SK-N-SH (cell line): ENCODE results near the gene EPGN.

Experiments used
- CTCF ChIP-seq: fragments of 200-600 bp; sonication (generic); IDR thresholded peaks from 2 replicates; pipeline ENCODE4 v1.6.1; 2017; ENCODE audit warnings: antibody characterized with exemption, mild to moderate bottlenecking, moderate library complexity
- ELF1 ChIP-seq: IDR thresholded peaks from 2 replicates; pipeline ENCODE4 v1.4.0; 2012
- EP300 ChIP-seq, 2 experiments: IDR thresholded peaks; 2 replicates each; pipeline versions ENCODE4 v1.4.0 to v1.6.1; 2012; ENCODE audit warnings: borderline replicate concordance in 1 of 2, low read depth in 1 of 2, low read length in 1 of 2
- MAX ChIP-seq: IDR thresholded peaks from 2 replicates; pipeline ENCODE4 v1.4.0; 2012; ENCODE audit warnings: low read depth
- NFIC ChIP-seq: IDR thresholded peaks from 2 replicates; pipeline ENCODE4 v1.4.0; 2012; ENCODE audit warnings: borderline replicate concordance
- PBX3 ChIP-seq: IDR thresholded peaks from 2 replicates; pipeline ENCODE4; 2012
- POLR2AphosphoS5 ChIP-seq: IDR thresholded peaks from 2 replicates; pipeline ENCODE4 v1.6.1; 2012; ENCODE audit warnings: low read depth, low read length
- RCOR1 ChIP-seq: fragments of 150-350 bp; IDR thresholded peaks from 2 replicates; pipeline ENCODE4 v1.6.1; 2017; ENCODE audit warnings: antibody characterized with exemption, low read length
- SMC3 ChIP-seq: IDR thresholded peaks from 2 replicates; pipeline ENCODE4 v1.6.1; 2012; ENCODE audit warnings: low read depth, low read length, improper control_type of control experiment
- USF1 ChIP-seq: IDR thresholded peaks from 2 replicates; pipeline ENCODE4 v1.4.0; 2012; ENCODE audit warnings: low read depth, borderline replicate concordance

- TF ChIP-seq CTCF = no peak
- no peak for TF ChIP-seq PBX3
- no peak for TF ChIP-seq POLR2AphosphoS5
- no peak for TF ChIP-seq RCOR1
- no peak for TF ChIP-seq EP300 (IDR thresholded peaks at IDR 0.05; ENCODE audit: borderline replicate concordance in 1 of 2, low read depth in 1 of 2, low read length in 1 of 2)
- no peak for TF ChIP-seq NFIC
- TF ChIP-seq ELF1 = no peak
- TF ChIP-seq SMC3 = no peak
- no peak for TF ChIP-seq USF1
- no peak for TF ChIP-seq MAX
Measured at GRCh38 chr4:74297539-74297938, 10.7 kb upstream of the EPGN start.
